Cardiac fibroblast (primary cell): ENCODE measurements around the gene AOC2.
"Not testable (repeated sequence)": the region's sequence is repeated elsewhere in the genome, so short reads cannot be mapped to it uniquely, and the experiment has no call there.

ENCODE experiments used
- DNase-seq, 2 donors: peaks; one replicate each; pipeline versions ENCODE4 v3.0.0 to v3.0.0-alpha.2; 2010; ENCODE audit warnings: low read depth in 2 of 2
- H3K4me3 ChIP-seq, 2 donors: replicated peaks in 1 of 2; 1 replicate in 1 of 2; 2 replicates in 1 of 2; pipeline ENCODE4 v1.5.1; 2011; ENCODE audit warnings: low read depth in 2 of 2, low read length in 2 of 2, mild to moderate bottlenecking in 2 of 2, moderate library complexity in 1 of 2
- TF ChIP-seq, protein P1 (sequence below): IDR thresholded peaks from one replicate; pipeline ENCODE4 v1.5.1; 2011; ENCODE audit warnings: low read depth, mild to moderate bottlenecking, low read length, inconsistent platforms

Gene AOC2

DNA sequence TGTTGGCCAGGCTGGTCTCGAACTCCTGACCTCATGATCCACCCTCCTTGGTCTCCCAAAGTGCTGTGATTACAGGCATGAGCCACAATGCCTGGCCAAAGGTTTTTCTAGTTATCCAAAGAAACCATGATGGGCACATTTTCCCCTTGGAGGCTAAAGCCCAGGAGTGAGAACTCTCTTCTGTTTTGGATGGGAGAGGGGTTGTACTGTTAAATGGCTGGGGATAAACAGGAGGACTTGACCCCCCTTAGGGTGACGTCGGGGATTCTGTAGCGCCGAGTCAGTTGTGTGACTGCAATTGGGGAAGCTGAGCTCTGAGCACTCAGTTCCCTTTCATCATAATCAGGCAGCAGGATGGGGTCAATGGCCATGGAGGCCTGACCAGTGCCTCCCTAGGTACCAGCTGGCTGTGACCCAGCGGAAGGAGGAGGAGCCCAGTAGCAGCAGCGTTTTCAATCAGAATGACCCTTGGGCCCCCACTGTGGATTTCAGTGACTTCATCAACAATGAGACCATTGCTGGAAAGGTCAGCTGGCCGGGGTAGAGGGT is 10.7 kb downstream of the AOC2 start:
- TF ChIP-seq, protein P1, sequence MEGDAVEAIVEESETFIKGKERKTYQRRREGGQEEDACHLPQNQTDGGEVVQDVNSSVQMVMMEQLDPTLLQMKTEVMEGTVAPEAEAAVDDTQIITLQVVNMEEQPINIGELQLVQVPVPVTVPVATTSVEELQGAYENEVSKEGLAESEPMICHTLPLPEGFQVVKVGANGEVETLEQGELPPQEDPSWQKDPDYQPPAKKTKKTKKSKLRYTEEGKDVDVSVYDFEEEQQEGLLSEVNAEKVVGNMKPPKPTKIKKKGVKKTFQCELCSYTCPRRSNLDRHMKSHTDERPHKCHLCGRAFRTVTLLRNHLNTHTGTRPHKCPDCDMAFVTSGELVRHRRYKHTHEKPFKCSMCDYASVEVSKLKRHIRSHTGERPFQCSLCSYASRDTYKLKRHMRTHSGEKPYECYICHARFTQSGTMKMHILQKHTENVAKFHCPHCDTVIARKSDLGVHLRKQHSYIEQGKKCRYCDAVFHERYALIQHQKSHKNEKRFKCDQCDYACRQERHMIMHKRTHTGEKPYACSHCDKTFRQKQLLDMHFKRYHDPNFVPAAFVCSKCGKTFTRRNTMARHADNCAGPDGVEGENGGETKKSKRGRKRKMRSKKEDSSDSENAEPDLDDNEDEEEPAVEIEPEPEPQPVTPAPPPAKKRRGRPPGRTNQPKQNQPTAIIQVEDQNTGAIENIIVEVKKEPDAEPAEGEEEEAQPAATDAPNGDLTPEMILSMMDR: no peak
- DNase-seq: no peak
- no peak overlapping the region for H3K4me3 ChIP-seq

DNA sequence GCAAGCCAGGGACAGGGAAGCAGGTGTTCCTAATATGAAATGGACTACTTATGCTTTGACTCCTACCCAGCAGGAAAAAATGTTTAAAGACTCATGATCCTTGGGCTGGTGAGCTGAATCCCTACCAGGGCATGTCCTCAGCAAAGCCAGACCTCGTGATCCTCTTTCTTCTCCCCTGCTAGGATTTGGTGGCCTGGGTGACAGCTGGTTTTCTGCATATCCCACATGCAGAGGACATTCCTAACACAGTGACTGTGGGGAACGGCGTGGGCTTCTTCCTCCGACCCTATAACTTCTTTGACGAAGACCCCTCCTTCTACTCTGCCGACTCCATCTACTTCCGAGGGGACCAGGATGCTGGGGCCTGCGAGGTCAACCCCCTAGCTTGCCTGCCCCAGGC is 11.7 kb downstream of the AOC2 start:
- not testable (repeated sequence) for H3K4me3 ChIP-seq, DNase-seq

DNA sequence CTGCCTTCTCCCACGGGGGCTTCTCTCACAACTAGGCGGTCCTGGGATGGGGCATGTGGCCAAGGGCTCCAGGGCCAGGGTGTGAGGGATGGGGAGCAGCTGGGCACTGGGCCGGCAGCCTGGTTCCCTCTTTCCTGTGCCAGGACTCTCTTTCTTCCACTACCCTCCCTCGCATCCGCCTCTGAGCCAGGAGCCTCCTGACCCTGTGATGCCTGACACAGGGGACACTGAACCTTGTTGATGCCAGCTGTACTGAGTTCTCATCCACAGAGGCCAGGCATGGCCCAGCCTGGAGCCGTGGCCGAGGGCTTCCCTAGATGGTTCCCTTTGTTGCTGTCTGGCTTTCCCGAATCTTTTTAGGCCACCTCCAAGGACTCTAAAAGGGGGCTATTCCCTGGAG is 12.1 kb downstream of the AOC2 start:
- not testable (repeated sequence) for H3K4me3 ChIP-seq, DNase-seq

DNA sequence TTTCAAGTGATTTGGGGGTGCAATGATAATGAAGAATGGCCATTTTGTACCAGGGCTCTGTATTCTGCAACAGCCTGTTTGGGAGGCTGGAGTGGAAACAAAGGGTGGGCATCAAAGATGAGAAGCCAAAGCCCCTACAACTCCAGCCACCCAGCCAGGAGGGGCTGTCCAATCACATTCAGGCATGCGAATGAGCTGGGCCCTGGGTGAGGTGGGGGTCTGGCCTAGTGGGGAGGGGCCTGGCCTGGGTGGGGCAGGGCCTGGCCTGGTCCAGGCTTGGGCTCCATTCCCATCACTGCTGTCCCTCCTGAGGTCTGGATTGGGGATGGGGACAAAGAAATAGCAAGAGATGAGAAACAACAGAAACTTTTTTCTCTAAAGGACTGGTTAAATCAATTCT is 13.0 kb downstream of the AOC2 start:
- no peak for DNase-seq
- H3K4me3 ChIP-seq: no peak overlapping the region
- TF ChIP-seq, protein P1: no peak

DNA sequence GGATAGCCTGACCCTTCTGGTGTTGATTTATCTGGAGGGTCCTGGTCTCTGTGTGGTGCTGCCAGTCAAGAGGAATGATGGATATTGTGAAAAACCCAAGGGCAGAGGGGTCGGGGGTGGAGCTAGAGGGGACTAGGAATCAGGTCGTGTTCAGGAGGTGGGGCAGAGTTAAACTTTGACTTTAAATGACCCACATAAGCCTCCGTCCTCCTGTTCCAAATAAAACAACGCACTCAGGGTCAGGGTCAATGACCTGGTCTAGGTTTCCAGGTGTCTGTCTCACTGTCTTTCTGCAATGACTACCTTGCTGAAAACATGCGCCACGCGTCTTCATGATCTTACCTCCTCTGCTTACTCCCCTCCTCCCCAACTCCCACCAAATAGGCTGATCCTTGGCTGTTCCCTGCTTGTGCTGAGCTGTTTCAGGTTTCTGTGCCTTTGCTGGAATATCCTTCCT is 21.3 kb downstream of the AOC2 start:
- no peak overlapping the region for H3K4me3 ChIP-seq
- TF ChIP-seq, protein P1: no peak
- DNase-seq: no peak

DNA sequence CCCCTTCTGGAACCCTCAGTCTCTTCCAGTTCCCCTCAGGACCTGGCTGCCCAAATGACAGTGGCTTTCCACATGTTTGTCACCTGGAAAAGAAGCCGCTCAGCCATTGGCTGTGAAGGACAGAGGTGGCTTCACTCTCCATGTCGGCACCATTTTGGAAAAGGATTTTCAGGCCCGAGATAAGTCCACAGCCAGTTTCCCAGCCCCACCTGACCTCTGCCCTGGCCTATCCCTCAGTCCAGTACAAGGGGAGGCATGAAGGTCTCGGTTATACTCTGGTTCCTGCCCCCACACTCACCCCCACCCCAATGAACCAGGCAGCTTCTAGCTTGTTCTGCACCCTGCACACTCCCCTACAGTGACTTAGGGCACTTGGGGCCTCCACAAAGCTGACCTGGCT is 21.8 kb downstream of the AOC2 start:
- DNase-seq: no peak
- TF ChIP-seq, protein P1: no peak
- H3K4me3 ChIP-seq: no peak overlapping the region

DNA sequence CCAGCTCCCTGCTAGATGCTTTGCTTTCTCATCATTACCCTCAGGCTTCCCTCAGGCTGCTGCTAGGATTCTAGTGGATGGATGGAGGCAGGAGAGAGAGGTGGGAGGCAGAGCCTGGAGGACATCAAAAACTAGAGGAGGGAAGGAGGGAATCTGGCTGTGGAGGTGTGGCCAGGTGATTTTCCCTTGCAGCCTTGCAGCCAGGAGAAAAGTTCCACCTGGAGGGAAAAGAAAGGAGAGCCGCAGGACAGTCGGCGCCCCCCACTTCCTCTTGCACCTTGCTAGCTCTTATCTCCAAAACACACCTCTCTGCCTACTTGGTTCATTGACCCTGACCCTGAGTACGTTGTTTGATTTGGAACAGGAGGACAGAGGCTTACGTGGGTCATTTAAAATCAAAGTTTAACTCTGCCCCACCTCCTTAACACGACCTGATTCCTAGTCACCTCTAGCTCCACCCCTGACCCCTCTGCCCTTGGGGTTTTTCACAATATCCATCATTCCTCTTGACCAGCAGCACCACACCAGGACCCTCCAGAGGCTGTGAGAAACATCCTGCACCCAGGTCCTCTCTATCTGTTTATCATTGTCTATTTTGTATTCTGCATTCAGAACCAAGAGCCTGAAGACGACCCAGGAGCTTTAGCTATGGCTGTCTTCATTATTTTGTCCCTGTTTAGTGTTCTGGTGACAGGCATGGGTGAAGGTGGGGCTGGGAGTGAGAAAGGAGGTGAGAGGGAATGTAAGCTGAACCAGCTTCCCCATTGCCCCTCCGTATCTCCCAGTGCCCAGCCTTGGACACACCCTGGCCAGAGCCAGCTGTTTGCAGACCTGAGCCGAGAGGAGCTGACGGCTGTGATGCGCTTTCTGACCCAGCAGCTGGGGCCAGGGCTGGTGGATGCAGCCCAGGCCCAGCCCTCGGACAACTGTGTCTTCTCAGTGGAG is 22.5 kb downstream of the AOC2 start:
- H3K4me3 ChIP-seq: no peak overlapping the region
- no peak for DNase-seq
- TF ChIP-seq, protein P1: no peak

DNA sequence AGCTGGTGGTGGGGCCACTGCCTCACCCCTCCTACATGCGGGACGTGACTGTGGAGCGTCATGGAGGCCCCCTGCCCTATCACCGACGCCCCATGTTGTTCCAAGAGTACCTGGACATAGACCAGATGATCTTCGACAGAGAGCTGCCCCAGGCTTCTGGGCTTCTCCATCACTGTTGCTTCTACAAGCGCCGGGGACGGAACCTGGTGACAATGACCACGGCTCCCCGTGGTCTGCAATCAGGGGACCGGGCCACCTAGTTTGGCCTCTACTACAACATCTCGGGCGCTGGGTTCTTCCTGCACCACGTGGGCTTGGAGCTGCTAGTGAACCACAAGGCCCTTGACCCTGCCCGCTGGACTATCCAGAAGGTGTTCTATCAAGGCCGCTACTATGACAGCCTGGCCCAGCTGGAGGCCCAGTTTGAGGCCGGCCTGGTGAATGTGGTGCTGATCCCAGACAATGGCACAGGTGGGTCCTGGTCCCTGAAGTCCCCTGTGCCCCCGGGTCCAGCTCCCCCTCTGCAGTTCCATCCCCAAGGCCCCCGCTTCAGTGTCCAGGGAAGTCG is 23.4 kb downstream of the AOC2 start:
- DNase-seq: not testable (repeated sequence)

More for the DNA sequence above, 23.4 kb downstream of the AOC2 start:
- not testable (repeated sequence) for H3K4me3 ChIP-seq
